PC-3 (cell line): Measurements from ENCODE around the gene TKTL2. TPM values are rescaled to one million over a fixed set of nuclear protein-coding genes. Genes with fewer than 3 reads are reported as not detected.

Source experiments
- ATAC-seq: fragments of 200-7000 bp; cut with Tn5 transposase; 2 replicates; pipeline ENCODE4 v1.9.1; 2020; ENCODE audit warnings: mild to moderate bottlenecking, moderate library complexity
- BruUV-seq: library from RNA; stranded (reverse); fragments of 400-500 nt; replicated peaks from 2 replicates; lab custom pipeline; 2021; lab: Mats Ljungman, UMichigan
- CTCF ChIA-PET: fragments of 300-600 bp; sonication (Branson Sonifier 250); formaldehyde crosslinking; loops from one replicate; lab custom pipeline; 2022; ENCODE audit warnings: antibody characterized with exemption; lab: Charles Lee
- POLR2A ChIA-PET: fragments of 300-600 bp; sonication (Branson Sonifier 250); formaldehyde crosslinking; loops from one replicate; lab custom pipeline; 2022; ENCODE audit warnings: antibody characterized with exemption; ENCODE audit not compliant: unreplicated experiment; lab: Charles Lee
- DNase-seq: peaks from one replicate; pipeline ENCODE4 v3.0.0-alpha.2; 2015
- H2AFZ ChIP-seq: fragments of 300-600 bp; sonication (generic); 2 replicates; pipeline ENCODE4 v1.6.0; 2016; ENCODE audit warnings: antibody characterized with exemption, low read length
- H3F3A ChIP-seq: fragments of 300-600 bp; sonication (generic); one replicate; pipeline ENCODE4 v1.6.0; 2017; ENCODE audit warnings: antibody characterized with exemption, low read length, control low read depth, mild to moderate bottlenecking; ENCODE audit not compliant: unreplicated experiment
- H3K27ac ChIP-seq: fragments of 300-600 bp; sonication (generic); 2 replicates; pipeline ENCODE4 v1.5.1; 2016; ENCODE audit warnings: mild to moderate bottlenecking, low read length
- H3K27me3 ChIP-seq: fragments of 300-600 bp; sonication (generic); 2 replicates; pipeline ENCODE4 v1.6.1; 2016; ENCODE audit warnings: low read length, mixed read lengths
- H3K36me3 ChIP-seq: fragments of 300-600 bp; sonication (generic); 2 replicates; pipeline ENCODE4 v1.6.1; 2016; ENCODE audit warnings: low read depth, mixed run types, low read length, mixed read lengths
- H3K4me1 ChIP-seq: fragments of 300-600 bp; sonication (generic); 2 replicates; pipeline ENCODE4 v1.5.1; 2016; ENCODE audit warnings: low read length; ENCODE audit not compliant: insufficient read depth
- H3K4me2 ChIP-seq: fragments of 300-600 bp; sonication (generic); 2 replicates; pipeline ENCODE4 v1.6.0; 2016; ENCODE audit warnings: low read length
- H3K4me3 ChIP-seq: fragments of 300-600 bp; sonication (generic); 2 replicates; pipeline ENCODE4 v1.5.1; 2016; ENCODE audit warnings: mild to moderate bottlenecking, low read length, mixed read lengths
- H3K79me2 ChIP-seq: fragments of 300-600 bp; sonication (generic); 2 replicates; pipeline ENCODE4 v1.6.1; 2017; ENCODE audit warnings: low read length, mixed read lengths
- H3K9ac ChIP-seq: fragments of 300-600 bp; sonication (generic); 2 replicates; pipeline ENCODE4 v1.6.0; 2016; ENCODE audit warnings: mild to moderate bottlenecking, low read length
- H3K9me2 ChIP-seq: fragments of 300-600 bp; sonication (generic); replicated peaks from 2 replicates; pipeline ENCODE4 v1.6.1; 2016; ENCODE audit warnings: mixed run types, low read length, mixed read lengths
- H3K9me3 ChIP-seq: fragments of 300-600 bp; sonication (generic); 2 replicates; pipeline ENCODE4 v1.6.1; 2016; ENCODE audit warnings: low read length, mixed read lengths
- H4K20me1 ChIP-seq: fragments of 300-600 bp; sonication (generic); 2 replicates; pipeline ENCODE4 v1.6.1; 2016; ENCODE audit warnings: low read length, mixed read lengths
- EZH2 ChIP-seq: fragments of 300-600 bp; sonication (generic); IDR thresholded peaks from one replicate; pipeline ENCODE4 v1.6.1; 2017; ENCODE audit warnings: antibody characterized with exemption, mild to moderate bottlenecking, low read length; ENCODE audit not compliant: unreplicated experiment
- EZH2phosphoT487 ChIP-seq: fragments of 300-600 bp; sonication (generic); IDR thresholded peaks from 2 replicates; pipeline ENCODE4 v1.6.1; 2018; ENCODE audit warnings: mild to moderate bottlenecking, antibody characterized with exemption, low read length, borderline replicate concordance
- intact Hi-C: fragments of 100-400 bp; cut with micrococcal nuclease; formaldehyde crosslinking; loops from 2 replicates; pipeline ENCODE4 v1.9.0; 2023
- total RNA-seq: library from RNA; depleted of rRNA; stranded (reverse); fragments of >200 nt; gene quantifications from 2 replicates; pipeline ENCODE4 v1.2.3, GENCODE V29; 2014
- TF ChIP-seq, protein P1 (sequence below): fragments of 300-600 bp; sonication (generic); conservative IDR thresholded peaks from 2 replicates; pipeline ENCODE4 v1.5.1; 2017; ENCODE audit warnings: antibody characterized with exemption, low read depth, mild to moderate bottlenecking, low read length

TKTL2 gene
- total RNA-seq, 1 experiment from 2014 or later: not detected

DNA sequence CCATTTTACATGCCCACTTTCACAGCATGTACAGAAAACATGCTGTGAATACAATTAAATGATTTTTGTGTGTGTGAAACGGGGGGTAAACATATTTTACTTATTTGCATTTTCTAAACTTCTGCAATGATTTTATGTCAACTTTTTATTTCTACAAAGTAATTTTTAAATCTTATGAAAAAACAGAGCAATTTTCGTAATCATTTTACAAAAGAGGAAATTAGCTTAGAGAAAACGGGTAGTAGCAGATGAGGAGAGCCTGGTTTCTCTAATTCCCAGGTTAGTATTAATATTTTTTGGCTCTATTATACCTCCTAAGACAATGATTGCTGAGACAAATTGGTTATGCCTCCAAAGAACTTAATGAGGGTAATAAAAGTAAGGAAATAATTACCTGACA, 3.2 kb downstream of the TKTL2 start:
- ChIA-PET POLR2A (interaction anchor here (0.5 kb wide), 1 partner anchor 9 kb away, joined by 6 read pairs; no protein-coding TSS in a partner anchor), CTCF (no interaction called here)
- no TSS peak for BruUV-seq
- Histone ChIP-seq H3K9me3 (no peaks in the 10 kb centered on the region), H3K9me2 (no peaks in the 10 kb centered on the region), H4K20me1 (no peaks in the 10 kb centered on the region), H3K9ac (no peak overlapping the region), H3K79me2 (no peaks in the 10 kb centered on the region), H3K4me2 (no peak overlapping the region), H3K4me3 (no peak overlapping the region), H3K36me3 (no peaks in the 10 kb centered on the region), H2AFZ (no peak overlapping the region), H3K27ac (no peak overlapping the region), H3K27me3 (no peaks in the 10 kb centered on the region), H3K4me1 (no peaks in the 10 kb centered on the region), H3F3A (no peaks in the 10 kb centered on the region)
- no peak for ATAC-seq
- intact Hi-C loops: no loop called here
- TF ChIP-seq, protein P1, sequence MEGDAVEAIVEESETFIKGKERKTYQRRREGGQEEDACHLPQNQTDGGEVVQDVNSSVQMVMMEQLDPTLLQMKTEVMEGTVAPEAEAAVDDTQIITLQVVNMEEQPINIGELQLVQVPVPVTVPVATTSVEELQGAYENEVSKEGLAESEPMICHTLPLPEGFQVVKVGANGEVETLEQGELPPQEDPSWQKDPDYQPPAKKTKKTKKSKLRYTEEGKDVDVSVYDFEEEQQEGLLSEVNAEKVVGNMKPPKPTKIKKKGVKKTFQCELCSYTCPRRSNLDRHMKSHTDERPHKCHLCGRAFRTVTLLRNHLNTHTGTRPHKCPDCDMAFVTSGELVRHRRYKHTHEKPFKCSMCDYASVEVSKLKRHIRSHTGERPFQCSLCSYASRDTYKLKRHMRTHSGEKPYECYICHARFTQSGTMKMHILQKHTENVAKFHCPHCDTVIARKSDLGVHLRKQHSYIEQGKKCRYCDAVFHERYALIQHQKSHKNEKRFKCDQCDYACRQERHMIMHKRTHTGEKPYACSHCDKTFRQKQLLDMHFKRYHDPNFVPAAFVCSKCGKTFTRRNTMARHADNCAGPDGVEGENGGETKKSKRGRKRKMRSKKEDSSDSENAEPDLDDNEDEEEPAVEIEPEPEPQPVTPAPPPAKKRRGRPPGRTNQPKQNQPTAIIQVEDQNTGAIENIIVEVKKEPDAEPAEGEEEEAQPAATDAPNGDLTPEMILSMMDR: no peak
- no peak for TF ChIP-seq EZH2phosphoT487
- TF ChIP-seq EZH2: no peak
- DNase-seq: no peak

DNA sequence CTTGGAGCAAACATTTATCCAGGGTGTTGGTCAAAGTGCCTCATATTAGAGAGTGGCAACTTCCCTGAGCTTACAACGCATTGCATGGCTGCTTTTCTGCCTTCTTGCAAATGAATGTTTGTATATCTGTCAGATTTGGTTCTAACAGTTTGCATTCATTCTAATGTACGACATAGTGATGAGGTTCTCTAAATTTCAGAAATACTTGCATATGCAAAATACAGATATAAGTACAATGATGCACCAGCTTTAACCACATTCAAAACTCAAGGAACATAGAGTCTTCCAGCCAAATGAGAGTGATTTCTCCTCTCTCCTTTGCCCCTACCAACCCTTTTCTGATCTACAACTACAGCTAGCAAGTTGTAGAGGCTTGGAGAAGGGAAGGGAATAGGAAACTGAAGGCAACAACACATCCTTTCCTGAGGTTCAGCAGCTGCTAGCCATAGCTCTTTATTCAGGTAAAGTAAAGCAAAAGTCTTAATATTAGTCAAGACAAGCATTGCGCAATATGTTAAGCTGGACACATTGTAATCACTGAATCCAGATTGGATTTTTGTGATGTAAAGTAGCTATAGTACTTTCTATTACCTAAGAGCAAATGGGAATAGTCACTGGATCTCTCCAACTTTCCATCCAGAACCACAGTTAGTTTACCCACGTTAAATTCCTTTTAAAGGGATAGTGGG, 6.3 kb downstream of the TKTL2 start:
- no peak overlapping the region for H3K27ac ChIP-seq
- no peak overlapping the region for H2AFZ ChIP-seq
- H3K27me3 ChIP-seq: no peaks in the 10 kb centered on the region
- TF ChIP-seq EZH2 (no peak), EZH2phosphoT487 (no peak)
- TF ChIP-seq, protein P1: no peak
- no peak overlapping the region for H3K4me3 ChIP-seq
- H3F3A ChIP-seq: no peaks in the 10 kb centered on the region
- CTCF ChIA-PET: no interaction called here
- POLR2A ChIA-PET: no interaction called here
- no peak overlapping the region for H3K4me2 ChIP-seq
- no peaks in the 10 kb centered on the region for H3K79me2 ChIP-seq
- H4K20me1 ChIP-seq: no peaks in the 10 kb centered on the region
- intact Hi-C loops: no loop called here
- H3K9me3 ChIP-seq: no peaks in the 10 kb centered on the region
- H3K36me3 ChIP-seq: no peaks in the 10 kb centered on the region
- no peaks in the 10 kb centered on the region for H3K4me1 ChIP-seq
- DNase-seq (no peak), ATAC-seq (no peak)
- no peak overlapping the region for H3K9ac ChIP-seq
- BruUV-seq: no TSS peak
- no peaks in the 10 kb centered on the region for H3K9me2 ChIP-seq

DNA sequence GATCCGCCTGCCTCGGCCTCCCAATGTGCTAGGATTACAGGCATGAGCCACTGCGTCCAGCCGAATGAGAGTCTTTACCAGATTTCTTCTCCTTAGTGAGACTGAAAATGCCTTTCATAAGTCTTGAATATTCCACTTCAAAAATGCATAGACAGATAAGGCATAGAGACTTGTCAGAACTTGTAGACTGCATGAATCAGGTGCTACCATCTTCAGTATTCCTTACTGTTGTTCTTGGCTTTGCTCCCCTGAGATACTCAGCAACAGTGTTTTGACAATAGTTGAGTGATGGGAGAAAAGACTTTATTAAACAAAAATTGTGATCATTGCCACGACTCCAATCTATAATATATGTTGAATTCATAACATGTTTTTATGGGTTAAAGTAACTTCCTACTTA, 11.0 kb downstream of the TKTL2 start:
- Histone ChIP-seq H3K27ac (no peak overlapping the region), H3K4me3 (no peak overlapping the region), H3K36me3 (no peaks in the 10 kb centered on the region), H3K4me1 (no peaks in the 10 kb centered on the region), H3K27me3 (no peaks in the 10 kb centered on the region), H3K79me2 (no peaks in the 10 kb centered on the region), H3F3A (no peaks in the 10 kb centered on the region), H2AFZ (no peak overlapping the region), H4K20me1 (no peaks in the 10 kb centered on the region), H3K9me3 (no peaks in the 10 kb centered on the region), H3K4me2 (no peak overlapping the region), H3K9ac (no peak overlapping the region), H3K9me2 (no peaks in the 10 kb centered on the region)
- ChIA-PET CTCF (no interaction called here), POLR2A (no interaction called here)
- intact Hi-C loops: no loop called here
- TF ChIP-seq EZH2phosphoT487 (no peak), EZH2 (no peak)
- TF ChIP-seq, protein P1: no peak
- BruUV-seq: no TSS peak
- ATAC-seq (no peak), DNase-seq (no peak)
